Esophagus mucosa (tissue), 1 donor: Measurements from ENCODE around the gene YIF1A. TPM values are rescaled to one million over a fixed set of nuclear protein-coding genes. Genes with fewer than 3 reads are reported as not detected.
"Not testable (repeated sequence)": the region's sequence is repeated elsewhere in the genome, so short reads cannot be mapped to it uniquely, and the experiment has no call there.

Experiments used
- ATAC-seq: fragments of 200-7000 bp; cut with Tn5 transposase; one replicate; pipeline ENCODE4 v1.9.1; 2020
- total RNA-seq: library from RNA; stranded (reverse); gene quantifications from one replicate; pipeline ENCODE4 v1.2.4, GENCODE V29; 2023
- donor health status: DM: yes; HTN: yes; CAD: no.

Gene YIF1A
- total RNA-seq, 1 donor from 2014 or later: 69.7 TPM

GRCh38 chr11:66310803-66311440 lies 22.0 kb upstream of the YIF1A start:
- ATAC-seq: not testable (repeated sequence)

DNA sequence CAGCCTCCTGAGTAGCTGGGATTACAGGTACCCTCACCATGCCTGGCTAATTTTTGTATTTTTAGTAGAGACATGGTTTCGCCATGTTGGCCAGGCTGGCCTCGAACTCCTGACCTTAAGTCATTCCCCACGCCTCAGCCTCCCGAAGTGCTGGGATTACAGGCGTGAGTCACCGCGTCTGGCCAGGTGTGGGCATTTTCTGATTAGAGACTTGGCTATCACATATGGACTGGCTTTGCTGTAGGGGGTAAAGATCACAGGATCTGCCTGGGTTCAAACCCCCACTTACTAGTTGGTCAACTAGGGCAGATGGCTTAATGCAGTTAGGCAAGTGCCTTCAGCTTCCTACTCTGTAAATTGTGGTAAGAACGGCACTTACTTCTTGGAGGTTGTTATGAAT lies 21.4 kb upstream of the YIF1A start:
- no peak for ATAC-seq

DNA sequence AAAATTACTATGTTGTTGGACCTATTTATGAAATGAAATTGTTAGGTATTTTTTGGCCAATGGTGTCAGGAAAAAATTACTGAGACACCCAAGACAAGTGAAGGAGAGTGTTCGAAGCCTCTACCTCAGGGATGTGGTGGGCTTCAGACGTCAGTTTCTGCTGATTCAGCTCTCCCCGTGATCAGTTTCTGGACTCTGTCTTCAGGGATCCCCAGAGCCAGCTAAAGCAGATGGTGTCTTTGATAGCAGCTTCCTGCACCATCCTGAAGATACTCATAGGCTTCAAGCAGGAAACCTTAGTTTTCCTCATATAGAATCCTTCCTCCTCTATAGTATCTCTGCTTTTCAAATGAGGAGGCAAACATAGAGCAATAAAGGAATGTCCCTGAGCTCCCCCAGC lies 20.5 kb upstream of the YIF1A start:
- no peak for ATAC-seq

GRCh38 chr11:66302656-66303055 lies 13.7 kb upstream of the YIF1A start:
- no peak for ATAC-seq

DNA sequence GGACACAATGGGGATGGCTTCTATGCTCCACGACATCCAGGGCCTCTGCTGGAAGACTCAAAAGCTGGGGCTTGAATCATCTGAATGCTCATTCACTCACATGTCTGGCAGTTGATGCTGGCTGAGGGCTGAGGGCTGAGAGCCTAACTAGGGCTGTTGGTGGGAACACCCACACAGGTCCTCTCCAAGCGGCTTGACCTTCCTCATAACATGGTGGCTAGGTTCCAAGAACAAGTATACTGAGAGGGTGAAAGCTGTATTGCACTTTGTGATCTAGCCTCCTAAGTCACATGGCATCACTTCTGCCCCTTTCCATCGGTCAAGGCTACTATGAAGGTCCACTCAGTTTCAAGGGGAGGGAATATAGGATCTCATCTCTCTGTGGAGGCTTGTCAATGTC lies 10.2 kb upstream of the YIF1A start:
- ATAC-seq: no peak

DNA sequence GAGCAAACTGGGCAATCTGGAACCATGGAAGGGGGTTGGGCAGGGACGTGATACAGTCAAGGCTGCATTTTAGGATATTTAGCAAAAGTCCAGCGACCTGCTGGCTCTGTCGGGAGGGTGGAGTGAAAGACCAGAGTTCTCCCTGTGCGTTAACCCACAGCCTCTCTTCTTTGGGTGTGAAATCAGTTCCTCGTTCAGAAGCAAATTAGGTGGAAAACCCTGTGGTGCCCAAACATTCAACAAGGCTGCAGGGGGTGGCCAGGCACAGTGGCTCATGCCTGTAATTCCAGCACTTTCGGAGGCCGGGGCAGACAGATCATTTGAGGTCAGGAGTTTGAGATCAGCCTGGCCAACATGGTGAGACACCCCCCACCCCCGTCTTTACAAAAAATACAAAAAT lies 8.7 kb upstream of the YIF1A start:
- no peak for ATAC-seq

GRCh38 chr11:66294626-66295620 lies 6.0 kb upstream of the YIF1A start:
- no peak for ATAC-seq

GRCh38 chr11:66293777-66294625 lies 5.1 kb upstream of the YIF1A start:
- ATAC-seq: no peak

DNA sequence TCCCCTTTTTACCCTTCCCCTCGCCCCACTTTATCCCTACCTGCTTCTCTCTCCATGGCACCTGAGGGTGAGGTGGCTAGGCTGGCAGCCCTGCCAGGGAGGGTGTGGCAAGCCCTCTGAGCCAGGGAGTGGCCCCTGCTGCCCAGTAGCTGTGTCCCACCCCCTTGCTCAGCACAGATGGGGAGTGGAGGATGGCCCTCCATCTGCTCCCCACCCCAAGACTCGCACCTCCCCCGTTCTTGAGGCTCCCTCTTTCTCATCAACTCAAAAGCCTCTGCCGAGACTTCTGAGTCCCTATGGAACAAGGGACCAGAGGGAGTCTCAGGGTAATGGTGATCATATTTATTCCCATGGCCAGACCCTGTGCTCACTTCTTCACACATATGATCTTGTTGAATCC lies 4.4 kb upstream of the YIF1A start:
- no peak for ATAC-seq

DNA sequence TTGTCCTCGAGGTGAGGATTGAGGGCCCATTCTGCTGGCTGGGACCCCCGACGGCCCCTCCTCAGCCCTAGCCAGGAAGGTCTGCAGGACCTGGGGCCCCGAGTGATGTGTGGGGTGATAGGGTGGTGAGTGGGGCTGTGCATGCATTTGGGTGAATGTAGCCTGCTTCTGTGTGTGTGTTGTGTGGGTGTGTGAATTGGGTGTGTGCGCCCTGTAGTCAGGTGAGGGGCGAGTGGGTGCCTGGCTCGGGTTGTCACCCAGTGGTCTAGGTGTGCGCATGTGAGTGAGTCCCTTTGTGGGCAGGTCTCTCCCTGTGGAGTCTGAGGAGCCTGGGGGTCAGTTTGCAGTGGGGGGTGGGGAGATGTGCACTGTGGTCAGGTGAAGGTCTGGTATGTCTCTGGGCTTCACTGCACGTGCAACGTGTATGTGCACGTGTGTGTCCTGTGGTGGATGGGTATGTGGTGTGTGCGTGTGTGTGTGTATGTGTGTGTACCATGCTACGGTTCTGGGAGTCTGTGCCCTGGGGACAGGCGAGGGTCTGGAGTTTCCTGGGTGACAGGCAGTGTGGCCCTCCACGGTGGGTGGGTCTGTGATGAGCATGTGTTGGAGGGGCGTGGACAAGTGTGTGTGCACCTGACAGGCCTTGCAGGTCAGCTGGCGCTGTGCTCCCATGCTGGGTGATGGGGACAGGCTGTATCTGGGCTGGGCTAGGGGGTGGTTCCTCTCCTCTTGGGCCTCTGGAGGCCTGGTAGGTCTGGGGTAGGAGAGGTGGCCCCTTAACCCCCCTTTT lies 3.8 kb upstream of the YIF1A start:
- ATAC-seq: no peak

GRCh38 chr11:66291706-66292542 lies 3.0 kb upstream of the YIF1A start, which contains the start of gene TMEM151A:
Gene TMEM151A (plus strand): TSS chr11:66291894. CDS start chr11:66292014, 120 bp downstream.
- ATAC-seq: no peak

GRCh38 chr11:66291303-66291705 lies 2.4 kb upstream of the YIF1A start:
- ATAC-seq: no peak

GRCh38 chr11:66290330-66290621 lies 1.3 kb upstream of the YIF1A start:
- no peak for ATAC-seq

DNA sequence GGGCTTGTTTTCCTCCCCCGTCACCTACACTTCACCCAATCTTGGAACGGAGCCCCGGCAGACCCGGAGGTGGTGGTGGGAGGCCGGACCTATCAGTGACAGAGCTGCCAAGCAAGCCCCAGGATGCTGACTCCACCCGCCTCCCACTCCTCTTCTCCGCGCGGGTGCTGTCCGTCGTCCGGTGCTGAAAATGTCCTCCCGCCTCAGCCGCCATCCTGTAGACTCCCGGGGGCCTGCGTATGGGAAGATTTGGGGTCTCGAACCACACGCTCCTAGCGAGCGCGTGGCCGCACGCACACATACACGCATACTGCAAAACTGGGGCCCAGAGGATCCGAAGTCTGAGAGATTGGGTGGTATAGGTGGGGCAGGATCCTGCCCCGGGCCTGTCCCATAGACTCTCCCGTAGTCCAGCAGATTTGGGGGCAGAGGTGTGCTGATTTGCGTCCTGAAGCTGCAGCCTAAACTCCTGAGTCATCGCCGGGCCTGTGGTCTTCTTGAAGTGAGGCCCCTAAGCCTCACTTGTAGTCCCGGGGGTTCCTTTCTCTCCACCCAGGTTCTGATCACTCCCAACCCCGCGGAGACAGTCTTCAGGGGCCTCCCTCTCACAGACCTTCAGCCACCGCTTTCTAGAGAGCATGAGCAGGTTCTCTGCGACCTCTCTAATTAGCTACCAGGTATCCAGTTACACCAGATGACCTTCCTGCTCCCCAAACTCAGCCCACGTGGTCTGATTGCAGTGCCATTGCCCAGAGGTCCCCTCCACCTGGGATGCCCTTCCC lies 796 bp upstream of the YIF1A start:
- ATAC-seq: peak; percentile 23

DNA sequence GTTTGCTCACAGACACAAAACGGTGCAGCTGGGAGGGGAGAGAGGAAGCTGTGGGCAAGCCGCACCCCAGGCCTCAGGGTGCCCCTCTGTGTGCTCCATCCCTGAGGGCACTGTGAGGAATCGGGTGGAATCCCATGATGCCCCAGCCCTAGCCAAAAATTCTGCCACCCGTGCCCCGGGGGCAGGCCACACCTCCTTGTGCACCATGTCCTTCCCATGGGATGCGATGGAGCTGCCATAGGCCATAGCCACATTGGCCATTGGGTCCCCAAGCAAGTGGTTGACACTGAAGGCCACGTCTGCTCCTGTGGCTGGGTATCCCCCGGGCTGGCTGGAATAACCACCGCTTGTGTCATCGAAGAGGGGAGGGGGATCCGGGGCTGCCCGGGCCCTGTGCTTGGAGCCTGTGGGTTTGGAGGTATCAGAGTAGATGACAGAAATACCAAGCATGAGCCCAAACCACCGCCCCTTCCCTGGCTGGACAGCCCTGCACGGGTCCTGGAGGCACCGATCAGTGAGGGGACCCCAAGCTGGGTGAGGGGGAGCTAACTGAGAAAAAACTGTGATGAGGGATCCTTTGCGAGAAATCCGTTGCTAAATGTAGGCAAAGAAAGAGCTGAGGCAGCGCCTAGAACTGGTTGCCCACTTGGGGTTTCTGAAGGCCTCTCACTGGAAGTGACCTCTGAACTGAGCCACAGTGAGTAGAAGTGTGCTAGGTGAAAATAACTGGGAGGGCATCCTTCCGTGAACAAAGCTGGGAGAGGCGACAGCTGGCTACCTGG lies 863 bp downstream of the YIF1A start:
- no peak for ATAC-seq

GRCh38 chr11:66287211-66287888 lies 1.6 kb downstream of the YIF1A start:
- no peak for ATAC-seq

- no peak for ATAC-seq
These were observed 2.2 kb downstream of the YIF1A start for GRCh38 chr11:66286699-66287098.

GRCh38 chr11:66285250-66285947 lies 3.5 kb downstream of the YIF1A start:
- no peak for ATAC-seq
